Measurements from ENCODE around the gene CHRND. TPM values are rescaled to one million over a fixed set of nuclear protein-coding genes. Genes with fewer than 3 reads are reported as not detected.

The CHRND gene
- total RNA-seq, 1 donor from 2014 or later = not detected

Other genes with a start within 250 kb of the CHRND start
- gene ALPP, start 147.4 kb upstream of the CHRND start, total RNA-seq = not detected in 2 replicates
- not detected in 2 replicates for gene ALPG, start 119.3 kb upstream of the CHRND start, total RNA-seq
- gene ALPI, start 70.0 kb upstream of the CHRND start, total RNA-seq = not detected in 2 replicates
- gene ECEL1, start 38.3 kb upstream of the CHRND start, total RNA-seq = not detected in 2 replicates
- not detected in 2 replicates for gene PRSS56, start 5.8 kb upstream of the CHRND start, total RNA-seq
- gene CHRNG, start 13.5 kb downstream of the CHRND start, total RNA-seq = not detected in 2 replicates
- 1.1 and 1.5 TPM in 2 replicates for gene TIGD1, start 24.4 kb downstream of the CHRND start, total RNA-seq
- 45.3 and 89.0 TPM in 2 replicates for gene EIF4E2, start 24.5 kb downstream of the CHRND start, total RNA-seq
- gene EFHD1, start 107.4 kb downstream of the CHRND start, total RNA-seq = not detected in 2 replicates
- 44.0 and 57.0 TPM in 2 replicates for gene GIGYF2, start 171.2 kb downstream of the CHRND start, total RNA-seq

Data from bronchial epithelial cell (primary cell).